Measurements from ENCODE around the gene SKOR2.

- TF ChIP-seq, protein P1, sequence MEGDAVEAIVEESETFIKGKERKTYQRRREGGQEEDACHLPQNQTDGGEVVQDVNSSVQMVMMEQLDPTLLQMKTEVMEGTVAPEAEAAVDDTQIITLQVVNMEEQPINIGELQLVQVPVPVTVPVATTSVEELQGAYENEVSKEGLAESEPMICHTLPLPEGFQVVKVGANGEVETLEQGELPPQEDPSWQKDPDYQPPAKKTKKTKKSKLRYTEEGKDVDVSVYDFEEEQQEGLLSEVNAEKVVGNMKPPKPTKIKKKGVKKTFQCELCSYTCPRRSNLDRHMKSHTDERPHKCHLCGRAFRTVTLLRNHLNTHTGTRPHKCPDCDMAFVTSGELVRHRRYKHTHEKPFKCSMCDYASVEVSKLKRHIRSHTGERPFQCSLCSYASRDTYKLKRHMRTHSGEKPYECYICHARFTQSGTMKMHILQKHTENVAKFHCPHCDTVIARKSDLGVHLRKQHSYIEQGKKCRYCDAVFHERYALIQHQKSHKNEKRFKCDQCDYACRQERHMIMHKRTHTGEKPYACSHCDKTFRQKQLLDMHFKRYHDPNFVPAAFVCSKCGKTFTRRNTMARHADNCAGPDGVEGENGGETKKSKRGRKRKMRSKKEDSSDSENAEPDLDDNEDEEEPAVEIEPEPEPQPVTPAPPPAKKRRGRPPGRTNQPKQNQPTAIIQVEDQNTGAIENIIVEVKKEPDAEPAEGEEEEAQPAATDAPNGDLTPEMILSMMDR (IDR thresholded peaks at IDR 0.05; ENCODE audit: insufficient read depth, low read length), result no peak
- no peak for TF ChIP-seq POLR2AphosphoS5 (IDR thresholded peaks at IDR 0.05; ENCODE audit: low read depth)
- no peak for TF ChIP-seq GABPA (IDR thresholded peaks at IDR 0.05; ENCODE audit: low read depth)
Measured at GRCh38 chr18:47209171-47209570, 42.3 kb downstream of the SKOR2 start.

Data from HL-60 (cell line).